Testis (tissue), 3 donors: Measurements from ENCODE around the gene PTGER2. TPM values are rescaled to one million over a fixed set of nuclear protein-coding genes. Genes with fewer than 3 reads are reported as not detected.

Experiments
- DNase-seq: peaks from one replicate; pipeline ENCODE4 v3.0.0-alpha.2; 2019
- H3K27ac ChIP-seq, 2 donors: fragments of 200-600 bp; sonication (generic); one replicate each; pipeline ENCODE4 v1.5.1; 2019
- H3K27me3 ChIP-seq: fragments of 200-600 bp; sonication (generic); one replicate; pipeline ENCODE4 v1.5.1; 2019
- H3K36me3 ChIP-seq: fragments of 200-600 bp; sonication (generic); one replicate; pipeline ENCODE4 v1.5.1; 2017; ENCODE audit warnings: low read depth; ENCODE audit errors: missing control alignments
- H3K4me1 ChIP-seq: fragments of 200-600 bp; sonication (generic); one replicate; pipeline ENCODE4 v1.5.1; 2019
- H3K4me3 ChIP-seq, 2 donors: fragments of 200-600 bp; sonication (generic); one replicate each; pipeline ENCODE4 v1.5.1; 2017 to 2019
- H3K9me3 ChIP-seq: fragments of 200-600 bp; sonication (generic); one replicate; pipeline ENCODE4 v1.5.1; 2017
- CTCF ChIP-seq, 3 experiments: fragments of 450-650 bp in 2 of 3; fragments of 200-600 bp in 1 of 3; sonication (generic) in 1 of 3; IDR thresholded peaks; one replicate each; pipeline ENCODE4 v1.5.1; 2016 to 2019; ENCODE audit warnings: antibody characterized with exemption in 3 of 3, mild to moderate bottlenecking in 2 of 3, moderate library complexity in 1 of 3
- POLR2A ChIP-seq: fragments of 450-650 bp; IDR thresholded peaks from one replicate; pipeline ENCODE4 v1.6.1; 2017; ENCODE audit warnings: antibody characterized with exemption, mild to moderate bottlenecking, moderate library complexity
- WGBS, 2 donors: methylation state at CpG; one replicate each; pipeline ENCODE4 v1.1.5; 2018; 5-methylcytosine and 5-hydroxymethylcytosine counted together
- intact Hi-C: fragments of 100-400 bp; cut with DNase I; formaldehyde crosslinking; loops from one replicate; pipeline ENCODE4 v1.15.1; 2023; ENCODE audit warnings: low total_unique reads
- polyA plus RNA-seq: library from polyadenylated mRNA; stranded (reverse); fragments of 350-450 nt; fragmentation: Illumina TruSeq; extraction: RNeasy Lipid Tissue Mini Kit (QIAGEN cat#74804); gene quantifications from one replicate; pipeline ENCODE4 v1.2.3, GENCODE V29; 2014; ENCODE audit warnings: low read depth, low replicate concordance; ENCODE audit not compliant: insufficient read depth
- total RNA-seq, 2 donors: library from RNA; depleted of rRNA; stranded (reverse); fragments of >200 nt; gene quantifications; one replicate each; pipeline ENCODE4 v1.2.3, GENCODE V29; 2016

The PTGER2 gene
- total and polyA plus RNA-seq, 3 donors from 2014 or later = 2.7 to 5.3 (median 4.0) TPM

DNA sequence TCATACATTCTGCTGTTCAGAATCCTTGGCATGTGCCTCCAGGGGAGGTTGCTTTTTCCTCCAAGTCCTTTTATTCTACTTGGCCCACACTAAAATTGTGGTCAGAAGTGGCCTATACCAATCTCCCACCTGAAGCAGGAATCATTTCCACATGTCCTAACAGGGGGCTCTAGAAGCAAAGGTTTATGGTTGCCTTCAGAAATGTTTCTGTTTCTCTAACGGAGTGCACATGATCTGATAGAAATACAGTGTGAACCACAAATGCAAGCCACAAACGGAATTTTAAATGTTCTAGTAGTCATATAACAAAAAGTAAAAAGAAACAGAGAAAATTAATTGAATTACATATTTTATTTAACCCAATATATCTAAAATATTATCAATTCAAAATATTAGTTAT lies 4.0 kb downstream of the PTGER2 start:
- Histone ChIP-seq H3K9me3 (no peaks in the 10 kb centered on the region), H3K27ac (no peak overlapping the region), H3K4me3 (no peak overlapping the region), H3K36me3 (no peaks in the 10 kb centered on the region), H3K4me1 (peaks cover 9% of the 10 kb centered on the region), H3K27me3 (no peaks in the 10 kb centered on the region)
- 72 to 80% methylated on average over 2 of the region's 2 CpGs for WGBS, 2 donors
- DNase-seq = no peak
- no peak for TF ChIP-seq POLR2A
- no peak for TF ChIP-seq CTCF (IDR thresholded peaks at IDR 0.05)
- intact Hi-C loops = no loop called here

GRCh38 chr14:52318826-52319645 lies 4.9 kb downstream of the PTGER2 start:
- WGBS, 2 donors = 79 to 84% methylated on average over 5 of the region's 5 CpGs
- no peaks in the 10 kb centered on the region for H3K9me3 ChIP-seq
- H3K27ac ChIP-seq = no peak overlapping the region
- no peak for DNase-seq
- no peaks in the 10 kb centered on the region for H3K36me3 ChIP-seq
- no peak overlapping the region for H3K4me3 ChIP-seq
- intact Hi-C loops = no loop called here
- peaks cover 7% of the 10 kb centered on the region for H3K4me1 ChIP-seq
- no peaks in the 10 kb centered on the region for H3K27me3 ChIP-seq
- TF ChIP-seq POLR2A = no peak
- TF ChIP-seq CTCF (IDR thresholded peaks at IDR 0.05) = no peak

DNA sequence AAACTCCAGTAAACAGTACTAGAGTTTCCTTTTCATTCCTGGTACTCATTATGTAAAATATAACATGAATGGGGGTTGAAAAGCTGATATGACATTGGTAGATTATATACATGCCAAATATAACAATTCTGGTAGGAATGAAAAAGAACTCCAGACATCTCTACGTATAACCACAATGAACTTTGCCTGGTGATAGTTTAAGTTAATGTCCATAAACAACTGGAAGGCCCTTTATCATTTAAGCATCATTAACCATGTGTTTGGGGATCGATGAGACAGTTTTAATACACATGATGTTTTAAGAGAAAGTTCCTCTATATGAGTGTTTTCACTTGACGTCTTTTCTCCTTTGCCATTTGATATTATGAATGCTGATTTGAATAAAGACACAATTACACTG lies 5.8 kb downstream of the PTGER2 start:
- TF ChIP-seq POLR2A = no peak
- no peak for TF ChIP-seq CTCF (IDR thresholded peaks at IDR 0.05)
- no peak for DNase-seq
- no peak overlapping the region for H3K27ac ChIP-seq
- 93 to 100% methylated on average over 3 of the region's 3 CpGs for WGBS, 2 donors
- peaks cover 7% of the 10 kb centered on the region for H3K4me1 ChIP-seq
- H3K4me3 ChIP-seq = no peak overlapping the region
- intact Hi-C loops = no loop called here
- H3K27me3 ChIP-seq = no peaks in the 10 kb centered on the region
- H3K36me3 ChIP-seq = no peaks in the 10 kb centered on the region
- H3K9me3 ChIP-seq = no peaks in the 10 kb centered on the region

DNA sequence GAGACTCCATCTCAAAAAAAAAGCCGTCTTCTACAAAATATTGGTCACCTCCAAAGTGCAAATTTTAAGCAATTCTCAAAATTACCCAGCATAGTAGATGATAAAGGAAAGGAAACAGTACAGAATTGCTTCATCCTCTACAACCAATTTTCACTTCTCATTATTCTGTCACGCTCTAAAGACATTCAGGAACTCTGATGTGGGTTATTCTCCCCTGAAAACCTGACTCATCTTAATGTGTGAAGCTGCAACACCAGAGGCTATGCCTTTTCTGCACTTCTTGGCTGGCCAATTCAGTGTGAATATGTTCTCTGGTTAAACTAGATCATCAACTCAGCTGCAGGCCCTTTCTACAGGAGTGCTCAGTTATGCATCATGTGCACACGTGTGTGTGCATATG lies 11.0 kb downstream of the PTGER2 start:
- no peak for DNase-seq
- 83 to 89% methylated on average over 3 of the region's 3 CpGs for WGBS, 2 donors
- intact Hi-C loops = no loop called here
- Histone ChIP-seq H3K4me1 (no peaks in the 10 kb centered on the region), H3K4me3 (no peak overlapping the region), H3K9me3 (no peaks in the 10 kb centered on the region), H3K27me3 (no peaks in the 10 kb centered on the region), H3K36me3 (no peaks in the 10 kb centered on the region), H3K27ac (no peak overlapping the region)
- TF ChIP-seq CTCF (IDR thresholded peaks at IDR 0.05) = no peak

GRCh38 chr14:52325630-52326029 lies 11.5 kb downstream of the PTGER2 start:
- WGBS, 2 donors = 77 to 83% methylated on average over 3 of the region's 3 CpGs
- no peak for DNase-seq
- Histone ChIP-seq H3K36me3 (no peaks in the 10 kb centered on the region), H3K4me3 (no peak overlapping the region), H3K9me3 (no peaks in the 10 kb centered on the region), H3K4me1 (no peaks in the 10 kb centered on the region), H3K27ac (no peak overlapping the region), H3K27me3 (no peaks in the 10 kb centered on the region)
- intact Hi-C loops = no loop called here
- TF ChIP-seq CTCF (IDR thresholded peaks at IDR 0.05) (no peak), POLR2A (no peak)
